Measurements from ENCODE around the gene JPT1. TPM values are rescaled to one million over a fixed set of nuclear protein-coding genes. Genes with fewer than 3 reads are reported as not detected.

Gene JPT1
- total and polyA plus RNA-seq, 2 donors (not counting 3 experiments of a cell fraction or from before 2014, with no cell fraction given) = 212 to 352 TPM

DNA sequence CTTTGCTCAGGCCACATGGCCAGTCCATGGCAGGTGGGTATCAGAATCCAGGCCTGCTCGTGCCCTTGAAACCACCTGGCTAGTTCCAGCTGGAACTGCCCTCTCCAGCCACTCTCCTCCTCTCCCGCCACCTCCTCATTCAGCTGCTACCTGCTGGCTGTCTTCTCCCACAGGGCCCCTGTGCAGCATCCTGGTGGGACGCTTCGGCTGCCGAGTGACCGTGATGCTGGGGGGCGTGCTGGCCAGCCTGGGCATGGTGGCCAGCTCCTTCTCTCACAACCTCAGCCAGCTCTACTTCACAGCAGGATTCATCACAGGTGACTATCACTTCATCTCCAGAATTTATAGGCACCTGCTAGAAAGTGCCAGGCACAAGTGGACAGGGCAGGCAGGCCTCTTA, 56.4 kb downstream of the JPT1 start:
- no peak overlapping the region for H3K9ac ChIP-seq (replicated peaks; ENCODE audit: extremely low read depth, insufficient read depth, low read length)
- H3K27me3 ChIP-seq (ENCODE audit: control insufficient read depth in 2 of 2, insufficient read depth in 2 of 2, low read length in 2 of 2) = no peaks in the 10 kb centered on the region
- H4K20me1 ChIP-seq (replicated peaks; ENCODE audit: control insufficient read depth, extremely low read depth, insufficient read depth, low read length) = no peaks in the 10 kb centered on the region
- H3K9me3 ChIP-seq (replicated peaks; ENCODE audit: control insufficient read depth, insufficient read depth, low read length) = no peaks in the 10 kb centered on the region
- ChIA-PET CTCF (interaction anchor here (1.3 kb wide), 1 partner anchor 16 kb away, joined by 5 read pairs; no protein-coding TSS in a partner anchor), POLR2A (no interaction called here)
- H3K4me2 ChIP-seq (ENCODE audit: insufficient read depth, low read length) = no peak overlapping the region
- FAIRE-seq = no peak
- TF ChIP-seq FOS (IDR thresholded peaks at IDR 0.05; ENCODE audit: borderline replicate concordance, insufficient read depth, low read length) (no peak), JUN (IDR thresholded peaks at IDR 0.05; ENCODE audit: borderline replicate concordance, insufficient read depth, insufficient read length, low read depth) (no peak), POLR2AphosphoS5 (IDR thresholded peaks at IDR 0.05; ENCODE audit: insufficient read depth, low read depth, low read length) (no peak), POLR2A (IDR thresholded peaks at IDR 0.05; ENCODE audit: low read depth, low read length) (no peak), GATA2 (IDR thresholded peaks at IDR 0.05; ENCODE audit: insufficient read depth, insufficient read length, low read depth, low read length) (no peak), MYC (IDR thresholded peaks at IDR 0.05; ENCODE audit: low read depth, low read length) (no peak), EZH2 (IDR thresholded peaks at IDR 0.05; ENCODE audit: borderline replicate concordance, low read depth, low read length, severe bottlenecking) (no peak), MAX (IDR thresholded peaks at IDR 0.05; ENCODE audit: insufficient read depth, insufficient read length) (no peak)
- TF ChIP-seq, protein P1, sequence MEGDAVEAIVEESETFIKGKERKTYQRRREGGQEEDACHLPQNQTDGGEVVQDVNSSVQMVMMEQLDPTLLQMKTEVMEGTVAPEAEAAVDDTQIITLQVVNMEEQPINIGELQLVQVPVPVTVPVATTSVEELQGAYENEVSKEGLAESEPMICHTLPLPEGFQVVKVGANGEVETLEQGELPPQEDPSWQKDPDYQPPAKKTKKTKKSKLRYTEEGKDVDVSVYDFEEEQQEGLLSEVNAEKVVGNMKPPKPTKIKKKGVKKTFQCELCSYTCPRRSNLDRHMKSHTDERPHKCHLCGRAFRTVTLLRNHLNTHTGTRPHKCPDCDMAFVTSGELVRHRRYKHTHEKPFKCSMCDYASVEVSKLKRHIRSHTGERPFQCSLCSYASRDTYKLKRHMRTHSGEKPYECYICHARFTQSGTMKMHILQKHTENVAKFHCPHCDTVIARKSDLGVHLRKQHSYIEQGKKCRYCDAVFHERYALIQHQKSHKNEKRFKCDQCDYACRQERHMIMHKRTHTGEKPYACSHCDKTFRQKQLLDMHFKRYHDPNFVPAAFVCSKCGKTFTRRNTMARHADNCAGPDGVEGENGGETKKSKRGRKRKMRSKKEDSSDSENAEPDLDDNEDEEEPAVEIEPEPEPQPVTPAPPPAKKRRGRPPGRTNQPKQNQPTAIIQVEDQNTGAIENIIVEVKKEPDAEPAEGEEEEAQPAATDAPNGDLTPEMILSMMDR (IDR thresholded peaks at IDR 0.05; ENCODE audit: extremely low read depth in 1 of 2, insufficient read depth in 1 of 2, low read depth in 1 of 2, low read length in 2 of 2) = no peak
- H3K27ac ChIP-seq (ENCODE audit: insufficient read depth, low read depth, low read length) = no peak overlapping the region
- no peaks in the 10 kb centered on the region for H3K79me2 ChIP-seq (ENCODE audit: control insufficient read depth, insufficient read depth, low read length)
- no peak overlapping the region for H2AFZ ChIP-seq (ENCODE audit: low read depth, low read length)
- H3K4me3 ChIP-seq (replicated peaks in 1 of 3; ENCODE audit: insufficient read depth in 1 of 3, low read depth in 1 of 3, low read length in 3 of 3) = no peak overlapping the region
- dilution Hi-C loops (cut with MboI; ENCODE audit: extremely low pct_ligation_motif_present, low sequenced_read_pairs) (no loop called here), intact Hi-C loops (cut with micrococcal nuclease) (no loop called here)
- no TSS peak for BruUV-seq (replicated peaks)
- H3K9me1 ChIP-seq (replicated peaks; ENCODE audit: control insufficient read depth, extremely low read depth, insufficient read depth, low read length) = no peaks in the 10 kb centered on the region
- peaks cover 5% of the 10 kb centered on the region for H3K4me1 ChIP-seq (ENCODE audit: control insufficient read depth, extremely low read depth, insufficient read depth, low read length)
- DNase-seq (ENCODE audit: low read depth, low spot score) = no peak
- peaks cover 0 to 16% of the 10 kb centered on the region in 2 experiments for H3K36me3 ChIP-seq (ENCODE audit: control insufficient read depth in 2 of 2, extremely low read depth in 1 of 2, insufficient read depth in 2 of 2, low read length in 2 of 2)
